ENCODE measurements around the gene PLPPR5.

GRCh38 chr1:98962156-98962555 lies 42.5 kb downstream of the PLPPR5 start:
- TF ChIP-seq CTCF (IDR thresholded peaks at IDR 0.05; ENCODE audit: borderline replicate concordance, extremely low read depth, low read length, poor library complexity, severe bottlenecking) (no peak), EZH2 (IDR thresholded peaks at IDR 0.05; ENCODE audit: borderline replicate concordance, low read depth, low read length, severe bottlenecking) (no peak)

Measured in DND-41 (cell line).